CD4-positive, alpha-beta T cell (primary cell): Measurements from ENCODE around the gene MYO9B. TPM values are rescaled to one million over a fixed set of nuclear protein-coding genes. Genes with fewer than 3 reads are reported as not detected.

Source experiments
- ATAC-seq: fragments of 200-7000 bp; cut with Tn5 transposase; one replicate; pipeline ENCODE4 v1.10.0; 2022; ENCODE audit warnings: mild to moderate bottlenecking; ENCODE audit not compliant: poor library complexity
- CTCF ChIA-PET: fragments of 350-600 bp; sonication (Branson Sonifier 250); formaldehyde crosslinking; loops from one replicate; lab custom pipeline; 2021; ENCODE audit warnings: antibody characterized with exemption, inconsistent platforms; lab: Charles Lee
- POLR2A ChIA-PET: fragments of 350-600 bp; sonication (Branson Sonifier 250); formaldehyde crosslinking; loops from one replicate; lab custom pipeline; 2021; ENCODE audit warnings: antibody characterized with exemption, inconsistent platforms; lab: Charles Lee
- DNase-seq, 14 experiments: peaks; one replicate each; pipeline ENCODE4 v3.0.0-alpha.2; 2013 to 2020; ENCODE audit warnings: mixed read lengths in 2 of 14
- H3K27ac ChIP-seq, 2 donors: one replicate each; pipeline versions ENCODE4 v1.5.1 to v1.7.0; 2013; ENCODE audit warnings: low read length in 2 of 2, low read depth in 1 of 2, mild to moderate bottlenecking in 1 of 2
- H3K27me3 ChIP-seq, 2 experiments: 1 replicate in 1 of 2; 2 replicates in 1 of 2; pipeline versions ENCODE4 v1.6.1 to v1.7.0; 2013; ENCODE audit warnings: low read length in 2 of 2, control low read depth in 1 of 2, mild to moderate bottlenecking in 1 of 2, moderate library complexity in 1 of 2; ENCODE audit not compliant: insufficient read depth in 2 of 2, control insufficient read depth in 1 of 2
- H3K36me3 ChIP-seq: one replicate; pipeline ENCODE4 v1.6.1; 2013; ENCODE audit warnings: low read length, control low read depth; ENCODE audit not compliant: insufficient read depth
- H3K4me1 ChIP-seq: one replicate; pipeline ENCODE4 v1.6.1; 2013; ENCODE audit warnings: low read length, control low read depth; ENCODE audit not compliant: insufficient read depth
- H3K4me3 ChIP-seq: one replicate; pipeline ENCODE4 v1.5.1; 2013; ENCODE audit warnings: mild to moderate bottlenecking, low read length, moderate library complexity
- H3K9me3 ChIP-seq, 2 experiments: 1 replicate in 1 of 2; 2 replicates in 1 of 2; pipeline versions ENCODE4 v1.6.1 to v1.7.0; 2013; ENCODE audit warnings: low read length in 2 of 2, mild to moderate bottlenecking in 2 of 2, control low read depth in 1 of 2, moderate library complexity in 1 of 2; ENCODE audit not compliant: control insufficient read depth in 1 of 2, insufficient read depth in 1 of 2
- H3K27ac Mint-ChIP-seq: one replicate; pipeline ENCODE4 v1.8.0; 2020; ENCODE audit warnings: mixed read lengths
- H3K27me3 Mint-ChIP-seq: one replicate; pipeline ENCODE4 v1.8.0; 2021; ENCODE audit warnings: mixed read lengths
- H3K36me3 Mint-ChIP-seq: one replicate; pipeline ENCODE4 v1.8.0; 2021; ENCODE audit warnings: low read depth, mixed read lengths
- H3K4me1 Mint-ChIP-seq: one replicate; pipeline ENCODE4 v1.8.0; 2021; ENCODE audit warnings: low read depth, mixed read lengths
- H3K4me3 Mint-ChIP-seq: one replicate; pipeline ENCODE4 v1.8.0; 2020; ENCODE audit warnings: mild to moderate bottlenecking, mixed read lengths
- H3K9me3 Mint-ChIP-seq: one replicate; pipeline ENCODE4 v1.8.0; 2020; ENCODE audit warnings: mixed read lengths
- CTCF ChIP-seq: fragments of 200-600 bp; IDR thresholded peaks from one replicate; pipeline ENCODE4 v1.8.0; 2022; ENCODE audit warnings: antibody characterized with exemption, mild to moderate bottlenecking
- intact Hi-C, 2 experiments: fragments of 100-400 bp; cut with DNase I in 1 of 2; cut with micrococcal nuclease in 1 of 2; formaldehyde crosslinking; loops; one replicate each; pipeline versions ENCODE4 v1.15.1 to v1.9.0; 2023 to 2025; cut with DNase I, micrococcal nuclease
- total RNA-seq, 174 experiments: library from RNA in 2 of 174; stranded (reverse) in 2 of 174; gene quantifications; one replicate each; pipeline ENCODE4 v1.2.3 and lab custom pipeline; 2021 to 2026

Gene MYO9B
- total RNA-seq, 2 experiments from 2014 or later, result 176 to 184 TPM

DNA sequence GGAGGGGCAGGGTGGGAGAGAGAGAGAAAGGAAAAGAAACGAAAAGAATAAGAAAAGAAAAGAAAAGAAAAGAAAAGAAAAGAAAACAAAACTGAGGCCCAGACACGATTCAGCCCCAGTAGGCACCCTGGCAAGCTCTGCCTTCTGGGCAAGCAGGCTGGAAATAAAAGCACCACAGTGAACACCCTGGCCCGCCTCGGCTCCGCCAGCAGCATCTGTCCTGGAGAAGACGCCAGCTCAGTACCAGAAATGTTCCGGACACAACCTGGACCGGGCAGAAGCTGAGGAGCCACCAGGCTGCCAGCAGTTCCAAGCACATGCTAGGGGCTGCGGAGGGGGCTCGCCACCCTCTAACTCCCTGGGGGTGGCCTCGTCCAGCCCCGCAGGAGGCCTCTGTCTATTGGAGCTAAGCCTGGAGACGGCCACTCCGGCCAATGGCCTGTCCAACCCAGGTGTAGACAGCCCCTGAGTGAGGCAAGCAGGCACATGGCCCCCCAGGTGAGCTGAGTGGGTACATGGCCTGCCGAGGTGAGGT lies 37.5 kb upstream of the MYO9B start:
- Mint-ChIP-seq H3K9me3 (no peaks in the 10 kb centered on the region), H3K36me3 (no peaks in the 10 kb centered on the region), H3K27ac (no peak overlapping the region), H3K4me3 (no peak overlapping the region), H3K4me1 (no peaks in the 10 kb centered on the region), H3K27me3 (peaks cover 25% of the 10 kb centered on the region)
- Histone ChIP-seq H3K36me3 (no peaks in the 10 kb centered on the region), H3K4me3 (no peak overlapping the region), H3K27me3 (no peaks in the 10 kb centered on the region), H3K4me1 (no peaks in the 10 kb centered on the region), H3K9me3 (peaks cover 0 to 4% of the 10 kb centered on the region in 2 experiments), H3K27ac (no peak overlapping the region)
- DNase-seq (no peak), ATAC-seq (no peak)
- ChIA-PET CTCF (no interaction called here), POLR2A (no interaction called here)
- intact Hi-C loops, result no loop called here
- no peak for TF ChIP-seq CTCF

- Histone ChIP-seq H3K9me3 (no peaks in the 10 kb centered on the region), H3K36me3 (no peaks in the 10 kb centered on the region), H3K27me3 (no peaks in the 10 kb centered on the region), H3K4me3 (no peak overlapping the region), H3K27ac (no peak overlapping the region), H3K4me1 (no peaks in the 10 kb centered on the region)
- H3K27ac Mint-ChIP-seq, result no peak overlapping the region
- no peaks in the 10 kb centered on the region for H3K9me3 Mint-ChIP-seq
- H3K4me1 Mint-ChIP-seq, result no peaks in the 10 kb centered on the region
- no peaks in the 10 kb centered on the region for H3K36me3 Mint-ChIP-seq
- ATAC-seq (no peak), DNase-seq (no peak)
- TF ChIP-seq CTCF, result no peak
- H3K4me3 Mint-ChIP-seq, result no peak overlapping the region
- H3K27me3 Mint-ChIP-seq, result peaks cover 15% of the 10 kb centered on the region
- ChIA-PET CTCF (no interaction called here), POLR2A (no interaction called here)
- intact Hi-C loops, result no loop called here
Measured at GRCh38 chr19:17041976-17042375, 33.6 kb upstream of the MYO9B start.

GRCh38 chr19:17043744-17044143 lies 31.8 kb upstream of the MYO9B start:
- no peaks in the 10 kb centered on the region for H3K4me1 Mint-ChIP-seq
- CTCF ChIA-PET, result no interaction called here
- no peak for ATAC-seq

More at GRCh38 chr19:17043744-17044143, 31.8 kb upstream of the MYO9B start:
- Histone ChIP-seq H3K36me3 (no peaks in the 10 kb centered on the region), H3K27me3 (no peaks in the 10 kb centered on the region), H3K4me1 (no peaks in the 10 kb centered on the region), H3K9me3 (no peaks in the 10 kb centered on the region), H3K4me3 (no peak overlapping the region), H3K27ac (no peak overlapping the region)
- peaks cover 10% of the 10 kb centered on the region for H3K27me3 Mint-ChIP-seq
- POLR2A ChIA-PET, result no interaction called here
- H3K4me3 Mint-ChIP-seq, result no peak overlapping the region
- TF ChIP-seq CTCF, result no peak
- intact Hi-C loops, result no loop called here
- DNase-seq, result no peak
- H3K9me3 Mint-ChIP-seq, result no peaks in the 10 kb centered on the region
- H3K27ac Mint-ChIP-seq, result no peak overlapping the region
- no peaks in the 10 kb centered on the region for H3K36me3 Mint-ChIP-seq
